ENCODE measurements around the gene AOAH. TPM values are rescaled to one million over a fixed set of nuclear protein-coding genes. Genes with fewer than 3 reads are reported as not detected.

The AOAH gene
- total RNA-seq, 1 donor: not detected

DNA sequence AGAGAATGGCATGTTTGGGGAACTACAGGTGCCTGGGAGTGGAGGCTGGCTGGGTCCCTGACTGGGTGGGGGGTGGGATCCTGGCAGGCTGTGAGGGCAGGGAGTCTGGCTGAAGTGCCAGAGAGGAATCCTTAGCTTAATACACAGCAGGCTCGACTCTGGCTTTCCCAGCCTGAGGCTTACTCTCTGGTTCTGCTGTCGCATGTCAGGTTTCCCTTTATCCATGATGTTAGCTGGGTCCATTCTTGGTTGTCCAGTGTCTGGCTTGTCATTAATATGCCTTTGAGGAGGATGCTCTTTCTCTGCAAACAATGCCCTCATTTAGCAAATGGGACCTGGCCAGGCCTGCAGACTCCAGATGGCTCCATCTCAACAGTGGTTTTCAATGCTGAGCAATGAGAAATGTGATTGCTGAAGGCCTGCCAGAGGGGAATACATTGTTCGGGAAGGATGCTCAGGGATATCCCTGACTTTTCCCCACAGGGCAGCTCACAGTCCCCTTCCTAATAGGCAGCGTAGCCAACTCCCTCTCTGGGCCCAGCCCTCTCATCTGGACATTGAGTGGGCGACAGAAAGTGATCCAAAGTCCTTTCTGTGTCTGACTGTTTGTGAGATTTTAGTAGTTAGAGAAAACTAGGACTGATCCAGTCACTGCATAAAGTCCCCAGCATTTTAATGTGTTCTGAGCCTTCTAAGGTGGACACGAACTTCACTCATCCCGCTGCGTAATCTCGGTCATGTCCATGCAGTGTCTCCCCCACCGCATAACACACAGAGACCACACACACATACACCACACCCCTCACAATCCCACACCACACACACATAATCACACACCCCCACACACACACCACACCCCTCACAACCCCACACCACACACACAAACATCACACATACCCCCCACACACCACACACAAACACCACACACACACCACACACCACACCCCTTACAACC is 209.7 kb downstream of the AOAH start:
- no peak for TF ChIP-seq CTCF (IDR thresholded peaks at IDR 0.05; ENCODE audit: insufficient read depth, low read depth, low read length)
- H3K4me3 ChIP-seq (ENCODE audit: low read depth, low read length): no peak overlapping the region
- no peak for DNase-seq (ENCODE audit: low read depth)

- no peak for TF ChIP-seq CTCF (IDR thresholded peaks at IDR 0.05; ENCODE audit: insufficient read depth, low read depth, low read length)
- H3K4me3 ChIP-seq (ENCODE audit: low read depth, low read length): no peak overlapping the region
- no peak for DNase-seq (ENCODE audit: low read depth)
These were observed 210.9 kb downstream of the AOAH start for GRCh38 chr7:36513393-36513792.

DNA sequence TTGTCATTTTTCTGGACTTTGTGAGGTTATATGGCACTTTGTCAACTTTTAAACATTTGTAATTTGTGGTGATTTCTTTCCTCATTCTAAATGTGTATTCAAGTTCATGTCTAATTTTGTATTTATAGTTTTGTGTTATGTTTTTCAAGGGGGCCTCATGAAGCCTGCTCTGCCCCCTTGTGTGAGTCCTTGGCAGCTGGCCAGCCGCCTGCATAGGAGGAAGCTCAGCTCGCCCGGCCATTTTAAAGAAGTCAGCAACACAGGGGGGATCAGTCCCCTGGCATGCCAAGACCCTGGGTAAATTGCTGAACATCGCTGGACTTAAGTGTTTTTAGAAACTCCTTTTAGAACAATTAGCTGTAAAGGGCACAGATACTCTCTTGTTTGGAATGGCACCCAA is 211.7 kb downstream of the AOAH start:
- no peak for DNase-seq (ENCODE audit: low read depth)
- no peak for TF ChIP-seq CTCF (IDR thresholded peaks at IDR 0.05; ENCODE audit: insufficient read depth, low read depth, low read length)
- no peak overlapping the region for H3K4me3 ChIP-seq (ENCODE audit: low read depth, low read length)

- H3K4me3 ChIP-seq (ENCODE audit: low read depth, low read length): no peak overlapping the region
- DNase-seq (ENCODE audit: low read depth): no peak
- no peak for TF ChIP-seq CTCF (IDR thresholded peaks at IDR 0.05; ENCODE audit: insufficient read depth, low read depth, low read length)
These were observed 214.3 kb downstream of the AOAH start for GRCh38 chr7:36509962-36510361.

DNA sequence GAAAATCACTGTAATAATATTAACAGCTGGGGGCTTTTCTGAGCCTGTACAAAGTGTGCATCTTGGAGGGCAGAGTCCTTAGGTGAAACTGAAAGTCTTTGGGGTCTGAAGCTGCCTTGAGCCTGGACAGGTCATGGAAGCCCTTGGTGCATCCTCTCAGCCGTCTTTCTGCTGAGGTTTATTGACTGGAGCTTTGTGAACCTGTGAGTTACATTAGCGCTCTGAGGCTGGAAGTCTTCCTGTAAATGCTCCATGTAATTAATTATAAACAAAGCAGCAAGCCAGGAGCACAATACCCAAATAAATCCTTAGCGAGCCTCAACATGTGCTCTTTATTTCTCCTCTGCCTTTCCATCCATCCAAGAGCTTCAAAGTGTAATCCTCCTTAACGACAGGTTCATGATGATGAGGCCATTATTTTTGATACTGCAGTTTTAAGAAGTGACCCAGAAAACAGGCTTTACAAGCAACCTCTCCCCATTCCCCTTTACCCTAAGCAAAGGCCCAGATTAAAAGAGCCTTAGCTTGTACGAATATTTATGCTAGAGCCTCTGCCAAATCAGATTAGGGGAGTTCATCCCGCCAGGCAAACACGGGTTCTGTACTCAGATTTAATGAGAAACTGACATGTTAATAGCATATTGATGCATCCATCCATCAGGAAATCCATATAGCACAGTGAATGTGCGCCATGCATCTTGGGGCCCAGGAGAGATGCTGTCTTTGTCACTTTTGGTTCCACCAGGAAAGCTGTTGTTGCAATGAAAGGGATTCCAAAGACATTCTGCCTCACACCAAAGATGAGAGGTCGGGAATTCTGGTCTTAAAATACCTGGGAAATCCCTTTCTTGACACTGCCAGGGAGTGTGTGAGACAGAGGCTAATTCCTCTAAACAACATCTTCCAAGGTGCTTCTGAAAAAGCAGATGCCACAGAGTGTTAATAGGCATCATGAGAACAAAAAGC is 216.5 kb downstream of the AOAH start:
- no peak for TF ChIP-seq CTCF (IDR thresholded peaks at IDR 0.05; ENCODE audit: insufficient read depth, low read depth, low read length)
- H3K4me3 ChIP-seq (ENCODE audit: low read depth, low read length): no peak overlapping the region
- no peak for DNase-seq (ENCODE audit: low read depth)

DNA sequence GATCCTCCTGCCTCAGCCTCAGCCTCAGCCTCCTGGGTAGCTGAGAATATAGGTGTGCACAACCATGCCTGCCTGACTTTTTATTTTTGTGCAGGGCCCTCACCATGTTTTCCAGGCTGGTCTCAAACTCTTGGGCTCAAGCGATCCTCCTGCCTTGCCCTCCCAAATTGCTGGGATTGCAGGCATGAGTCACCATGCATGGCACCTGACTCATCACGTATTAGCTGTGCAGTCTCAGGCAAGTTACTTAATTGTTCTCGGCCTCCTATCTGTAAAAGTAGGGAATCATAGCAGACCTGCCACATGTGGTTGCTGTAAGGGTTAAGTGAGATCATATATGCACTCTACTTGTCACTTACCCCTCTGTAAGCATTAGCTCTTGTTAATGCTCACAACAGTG is 217.5 kb downstream of the AOAH start:
- peak; percentile 30 for DNase-seq (ENCODE audit: low read depth)
- H3K4me3 ChIP-seq (ENCODE audit: low read depth, low read length): no peak overlapping the region

More for the DNA sequence above, 217.5 kb downstream of the AOAH start:
- TF ChIP-seq CTCF (IDR thresholded peaks at IDR 0.05; ENCODE audit: insufficient read depth, low read depth, low read length): no peak

Data from fibroblast of villous mesenchyme (primary cell).